H9 (cell line): Measurements from ENCODE around the gene TPT1. TPM values are rescaled to one million over a fixed set of nuclear protein-coding genes. Genes with fewer than 3 reads are reported as not detected.

ENCODE experiments used
- DNase-seq: peaks from one replicate; pipeline ENCODE4 v3.0.0-alpha.2; 2017
- H2AFZ ChIP-seq: one replicate; pipeline ENCODE4 v1.6.1; 2013; ENCODE audit warnings: mild to moderate bottlenecking, low read length, control low read depth, moderate library complexity
- H2AK5ac ChIP-seq: 2 replicates; pipeline ENCODE4 v1.6.1; 2013; ENCODE audit warnings: low read length, control low read depth, mixed read lengths; ENCODE audit not compliant: insufficient read length
- H2BK120ac ChIP-seq: one replicate; pipeline ENCODE4 v1.6.1; 2013; ENCODE audit warnings: low read depth, mild to moderate bottlenecking, low read length, control low read depth, inconsistent platforms; ENCODE audit not compliant: poor library complexity, severe bottlenecking
- H2BK12ac ChIP-seq: 2 replicates; pipeline ENCODE4 v1.6.1; 2013; ENCODE audit warnings: low read length, control low read depth, mixed read lengths, low read depth; ENCODE audit not compliant: insufficient read length
- H2BK15ac ChIP-seq: 2 replicates; pipeline ENCODE4 v1.6.1; 2013; ENCODE audit warnings: low read depth, low read length, control low read depth
- H2BK20ac ChIP-seq: one replicate; pipeline ENCODE4 v1.6.1; 2013; ENCODE audit warnings: low read depth, mild to moderate bottlenecking, low read length, control low read depth, inconsistent platforms; ENCODE audit not compliant: poor library complexity, severe bottlenecking
- H2BK5ac ChIP-seq: 2 replicates; pipeline ENCODE4 v1.6.1; 2013; ENCODE audit warnings: low read length, control low read depth, mixed read lengths; ENCODE audit not compliant: insufficient read length
- H3K14ac ChIP-seq: 2 replicates; pipeline ENCODE4 v1.6.1; 2013; ENCODE audit warnings: low read length, control low read depth; ENCODE audit not compliant: insufficient read depth
- H3K18ac ChIP-seq: 2 replicates; pipeline ENCODE4 v1.6.1; 2013; ENCODE audit warnings: low read depth, mild to moderate bottlenecking, mixed read lengths, low read length, control low read depth; ENCODE audit not compliant: insufficient read length
- H3K23ac ChIP-seq: 2 replicates; pipeline ENCODE4 v1.6.1; 2013; ENCODE audit warnings: low read length, control low read depth, mixed read lengths, low read depth; ENCODE audit not compliant: insufficient read length
- H3K23me2 ChIP-seq: 2 replicates; pipeline ENCODE4 v1.6.1; 2013; ENCODE audit warnings: low read depth, mild to moderate bottlenecking, mixed read lengths, low read length, control low read depth; ENCODE audit not compliant: insufficient read length, poor library complexity, severe bottlenecking
- H3K27ac ChIP-seq: 2 replicates; pipeline ENCODE4 v1.5.1; 2013; ENCODE audit warnings: low read length, control low read depth, mixed read lengths, low read depth; ENCODE audit not compliant: insufficient read length
- H3K27me3 ChIP-seq: 2 replicates; pipeline ENCODE4 v1.6.1; 2013; ENCODE audit warnings: low read length, control low read depth, inconsistent platforms; ENCODE audit not compliant: insufficient read depth
- H3K4ac ChIP-seq: 2 replicates; pipeline ENCODE4 v1.6.1; 2013; ENCODE audit warnings: low read depth, mild to moderate bottlenecking, control low read depth, inconsistent platforms, low read length, moderate library complexity
- H3K4me1 ChIP-seq: 2 replicates; pipeline ENCODE4 v1.6.1; 2013; ENCODE audit warnings: low read length, control low read depth, inconsistent platforms; ENCODE audit not compliant: insufficient read depth
- H3K4me2 ChIP-seq: 2 replicates; pipeline ENCODE4 v1.6.1; 2013; ENCODE audit warnings: low read length, control low read depth, mixed read lengths; ENCODE audit not compliant: insufficient read length, insufficient read depth
- H3K56ac ChIP-seq: 2 replicates; pipeline ENCODE4 v1.6.1; 2013; ENCODE audit warnings: low read depth, mild to moderate bottlenecking, mixed read lengths, low read length, control low read depth; ENCODE audit not compliant: insufficient read length
- H3K79me1 ChIP-seq: 2 replicates; pipeline ENCODE4 v1.6.1; 2013; ENCODE audit warnings: low read depth, mild to moderate bottlenecking, moderate library complexity, low read length, control low read depth, inconsistent platforms; ENCODE audit not compliant: insufficient read depth, poor library complexity, severe bottlenecking
- H3K79me2 ChIP-seq: 2 replicates; pipeline ENCODE4 v1.6.1; 2013; ENCODE audit warnings: low read length, control low read depth, inconsistent platforms; ENCODE audit not compliant: insufficient read depth
- H3K9ac ChIP-seq: 2 replicates; pipeline ENCODE4 v1.6.1; 2013; ENCODE audit warnings: low read length, control low read depth, mixed read lengths; ENCODE audit not compliant: insufficient read length; ENCODE audit errors: extremely low read depth
- H3K9me3 ChIP-seq: one replicate; pipeline ENCODE4 v1.6.1; 2013; ENCODE audit warnings: low read depth, low read length, inconsistent platforms; ENCODE audit not compliant: control insufficient read depth
- H3T11ph ChIP-seq: one replicate; pipeline ENCODE4 v1.6.1; 2013; ENCODE audit warnings: mild to moderate bottlenecking, low read length, control low read depth, inconsistent platforms
- H4K20me1 ChIP-seq: one replicate; pipeline ENCODE4 v1.6.1; 2013; ENCODE audit not compliant: control insufficient read depth, insufficient read length, insufficient read depth
- H4K5ac ChIP-seq: 2 replicates; pipeline ENCODE4 v1.6.1; 2013; ENCODE audit warnings: low read depth, mild to moderate bottlenecking, mixed read lengths, low read length, control low read depth; ENCODE audit not compliant: insufficient read length
- H4K8ac ChIP-seq: replicated peaks from 2 replicates; pipeline ENCODE4 v1.6.1; 2013; ENCODE audit warnings: low read length, control low read depth, mixed read lengths, low read depth; ENCODE audit not compliant: insufficient read length
- H4K91ac ChIP-seq: 2 replicates; pipeline ENCODE4 v1.6.1; 2013; ENCODE audit warnings: low read depth, mild to moderate bottlenecking, moderate library complexity, mixed read lengths, low read length, control low read depth; ENCODE audit not compliant: insufficient read length
- H3K27ac Mint-ChIP-seq, 3 experiments: 2 replicates in 2 of 3; 3 replicates in 1 of 3; pipeline ENCODE4 v1.8.0; 2020 to 2021; ENCODE audit warnings: mixed read lengths in 3 of 3, mild to moderate bottlenecking in 1 of 3, moderate library complexity in 1 of 3
- H3K27me3 Mint-ChIP-seq: 2 replicates; pipeline ENCODE4 v1.8.0; 2021; ENCODE audit warnings: low read depth, mild to moderate bottlenecking, moderate library complexity, mixed read lengths
- H3K36me3 Mint-ChIP-seq, 3 experiments: 2 replicates in 2 of 3; 3 replicates in 1 of 3; pipeline ENCODE4 v1.8.0; 2020 to 2021; ENCODE audit warnings: low read depth in 3 of 3, mixed read lengths in 3 of 3; ENCODE audit not compliant: insufficient read depth in 1 of 3
- H3K4me1 Mint-ChIP-seq, 2 experiments: 2 replicates each; pipeline ENCODE4 v1.8.0; 2020; ENCODE audit warnings: mixed read lengths in 2 of 2
- H3K4me3 Mint-ChIP-seq, 2 experiments: 2 replicates in 1 of 2; 3 replicates in 1 of 2; pipeline ENCODE4 v1.8.0; 2020 to 2021; ENCODE audit warnings: mild to moderate bottlenecking in 2 of 2, mixed read lengths in 2 of 2, moderate library complexity in 1 of 2
- H3K9me3 Mint-ChIP-seq, 2 experiments: 2 replicates in 1 of 2; 3 replicates in 1 of 2; pipeline ENCODE4 v1.8.0; 2020; ENCODE audit warnings: mild to moderate bottlenecking in 2 of 2, mixed read lengths in 2 of 2, moderate library complexity in 1 of 2
- CTCF ChIP-seq: fragments of 200-600 bp; sonication (generic); conservative IDR thresholded peaks from 3 replicates; pipeline ENCODE4 v1.8.0; 2021; ENCODE audit warnings: antibody characterized with exemption, mild to moderate bottlenecking
- WGBS: extraction: QIAGEN DNeasy Blood & Tissue Kit; methylation state at CpG from one replicate; pipeline ENCODE4 v1.1.7; 2013; ENCODE audit warnings: missing lambda C conversion rate, low lambda C conversion rate, mixed read lengths; ENCODE audit not compliant: insufficient read length; ENCODE audit errors: extremely low coverage; 5-methylcytosine and 5-hydroxymethylcytosine counted together
- total RNA-seq: library from RNA; stranded (reverse); gene quantifications from 2 replicates; pipeline ENCODE4 v1.2.1, GENCODE V29; 2021

The TPT1 gene
- total RNA-seq, 1 experiment from 2014 or later = 2,205 TPM

DNA sequence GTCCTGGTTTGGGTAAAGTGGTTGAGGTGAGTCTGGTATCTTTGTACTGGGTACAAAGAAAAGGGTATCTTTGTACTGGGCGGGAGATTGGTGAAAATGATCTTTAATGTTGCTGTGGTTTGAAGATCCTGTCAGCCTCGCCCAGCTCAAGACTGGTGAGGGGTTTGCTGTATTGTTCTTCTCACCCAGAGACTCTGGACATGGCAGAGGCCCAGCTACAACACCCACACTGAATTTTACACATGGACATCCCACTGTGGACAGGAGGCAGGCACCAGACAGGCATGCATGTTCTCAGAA is 42.8 kb downstream of the TPT1 start:
- Histone ChIP-seq H4K8ac (no peak overlapping the region), H3K4me2 (no peak overlapping the region), H2AFZ (no peak overlapping the region), H3K27ac (no peak overlapping the region), H3K23me2 (no peaks in the 10 kb centered on the region), H2BK120ac (no peak overlapping the region), H3K79me1 (no peaks in the 10 kb centered on the region), H2AK5ac (no peak overlapping the region), H4K5ac (no peak overlapping the region), H3K79me2 (no peaks in the 10 kb centered on the region), H2BK20ac (no peak overlapping the region), H3K4ac (no peak overlapping the region), H2BK12ac (no peak overlapping the region), H3K18ac (no peak overlapping the region), H2BK5ac (no peak overlapping the region), H3K9ac (no peak overlapping the region), H3K9me3 (no peaks in the 10 kb centered on the region), H3T11ph (no peak overlapping the region), H3K27me3 (no peaks in the 10 kb centered on the region), H3K4me1 (peaks cover 5% of the 10 kb centered on the region; the same call in 1 of the 2 replicates), H3K14ac (no peak overlapping the region), H3K56ac (no peak overlapping the region), H2BK15ac (no peak overlapping the region), H3K23ac (no peak overlapping the region), H4K20me1 (no peaks in the 10 kb centered on the region), H4K91ac (no peak overlapping the region)
- no peaks in the 10 kb centered on the region; the same call in 1 of the 2 replicates for H3K27me3 Mint-ChIP-seq
- H3K4me3 Mint-ChIP-seq = no peak overlapping the region
- WGBS = no CpG with 5 or more reads among the region's 2 CpGs
- H3K4me1 Mint-ChIP-seq = peaks cover 11 to 20% of the 10 kb centered on the region in 2 experiments
- TF ChIP-seq CTCF = no peak
- DNase-seq = no peak
- 0 out of 7 replicates have a peak overlapping the region, but pooled peaks of 2 of the 3 experiments have one; percentile 36 to 88 for H3K27ac Mint-ChIP-seq
- H3K36me3 Mint-ChIP-seq = no peaks in the 10 kb centered on the region
- H3K9me3 Mint-ChIP-seq = no peaks in the 10 kb centered on the region
